Subcutaneous preadipocyte (primary cell): ENCODE data around the gene GKAP1. TPM values are rescaled to one million over a fixed set of nuclear protein-coding genes. Genes with fewer than 3 reads are reported as not detected.

Experiments used
- total RNA-seq: library from RNA; depleted of rRNA; stranded (reverse); fragments of >200 nt; gene quantifications from 2 replicates; pipeline ENCODE4 v1.2.3, GENCODE V29; 2012

The GKAP1 gene
- total RNA-seq: 0.39 TPM in 1 of 2 replicates, not detected in the other

DNA sequence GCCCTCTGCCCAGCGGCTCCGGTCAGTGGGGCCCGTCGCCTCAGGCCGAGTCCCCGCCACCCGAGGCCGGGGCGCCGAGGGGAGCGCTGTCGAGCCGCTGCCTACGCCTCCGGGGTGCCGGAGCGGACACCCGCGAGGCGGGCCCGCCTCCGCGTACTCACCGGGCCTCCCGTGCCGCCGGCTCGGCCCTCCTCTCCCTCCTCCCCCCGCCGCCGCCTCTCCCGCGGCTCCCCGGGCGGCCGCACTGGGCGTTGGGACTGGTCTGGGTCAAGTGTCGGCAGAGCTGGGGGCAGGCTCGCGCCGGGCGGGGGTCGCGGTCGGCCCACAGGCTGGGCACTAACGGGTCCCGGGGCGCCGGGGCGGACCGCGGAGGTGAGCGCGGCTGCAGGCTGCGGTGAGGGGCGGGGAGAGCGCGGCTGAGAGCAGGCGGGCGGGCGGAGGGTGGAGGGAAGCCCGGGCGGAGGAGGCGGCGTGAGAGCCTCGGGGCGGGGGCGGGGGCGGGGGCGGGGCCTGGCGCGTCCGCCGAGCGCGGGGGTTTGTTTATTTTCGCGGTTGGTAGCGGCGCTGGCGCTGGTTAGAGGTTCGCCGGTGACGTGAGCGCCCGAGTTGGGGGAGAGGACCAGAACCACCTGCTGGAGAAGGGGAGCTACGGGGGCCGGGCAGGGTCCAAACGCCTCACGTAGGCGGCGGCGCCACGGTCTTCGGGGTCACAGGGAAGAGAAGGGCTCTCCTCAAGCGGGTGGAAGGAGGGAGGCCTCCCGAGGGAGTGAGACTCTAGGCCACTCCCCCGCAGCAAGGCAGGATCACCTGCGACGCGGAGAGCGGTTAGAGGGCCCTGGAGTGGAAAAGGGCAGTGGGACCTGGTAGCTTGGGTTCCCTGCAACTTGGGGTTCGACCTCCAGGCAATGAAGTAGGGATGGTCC is at the start of gene GKAP1:
Gene GKAP1 (minus strand): TSS at position 414 of the 923 bp plus-strand sequence. CDS start 11,252 bp downstream, outside the sequence.

GRCh38 chr9:83707768-83708514 is 109.6 kb downstream of the GKAP1 start, which contains the start of gene UBQLN1:
Gene UBQLN1, minus strand, starts transcription at chr9:83707958. Its CDS starts 279 bp downstream, at chr9:83707679.

Other genes with a start within 250 kb of the GKAP1 start
- 3.3 and 3.9 TPM in 2 replicates for gene IDNK, start 194.6 kb downstream of the GKAP1 start, total RNA-seq
- gene UBQLN1, start 109.8 kb downstream of the GKAP1 start, total RNA-seq: 75.3 and 113 TPM in 2 replicates
- gene KIF27, start 103.7 kb upstream of the GKAP1 start, total RNA-seq: 2.2 and 3.1 TPM in 2 replicates
- gene HNRNPK, start 162.4 kb upstream of the GKAP1 start, total RNA-seq: 468 and 539 TPM in 2 replicates
- gene RMI1, start 163.0 kb upstream of the GKAP1 start, total RNA-seq: 7.0 and 9.2 TPM in 2 replicates